ENCODE results near the gene PNPLA6.

PNPLA6 gene

DNA sequence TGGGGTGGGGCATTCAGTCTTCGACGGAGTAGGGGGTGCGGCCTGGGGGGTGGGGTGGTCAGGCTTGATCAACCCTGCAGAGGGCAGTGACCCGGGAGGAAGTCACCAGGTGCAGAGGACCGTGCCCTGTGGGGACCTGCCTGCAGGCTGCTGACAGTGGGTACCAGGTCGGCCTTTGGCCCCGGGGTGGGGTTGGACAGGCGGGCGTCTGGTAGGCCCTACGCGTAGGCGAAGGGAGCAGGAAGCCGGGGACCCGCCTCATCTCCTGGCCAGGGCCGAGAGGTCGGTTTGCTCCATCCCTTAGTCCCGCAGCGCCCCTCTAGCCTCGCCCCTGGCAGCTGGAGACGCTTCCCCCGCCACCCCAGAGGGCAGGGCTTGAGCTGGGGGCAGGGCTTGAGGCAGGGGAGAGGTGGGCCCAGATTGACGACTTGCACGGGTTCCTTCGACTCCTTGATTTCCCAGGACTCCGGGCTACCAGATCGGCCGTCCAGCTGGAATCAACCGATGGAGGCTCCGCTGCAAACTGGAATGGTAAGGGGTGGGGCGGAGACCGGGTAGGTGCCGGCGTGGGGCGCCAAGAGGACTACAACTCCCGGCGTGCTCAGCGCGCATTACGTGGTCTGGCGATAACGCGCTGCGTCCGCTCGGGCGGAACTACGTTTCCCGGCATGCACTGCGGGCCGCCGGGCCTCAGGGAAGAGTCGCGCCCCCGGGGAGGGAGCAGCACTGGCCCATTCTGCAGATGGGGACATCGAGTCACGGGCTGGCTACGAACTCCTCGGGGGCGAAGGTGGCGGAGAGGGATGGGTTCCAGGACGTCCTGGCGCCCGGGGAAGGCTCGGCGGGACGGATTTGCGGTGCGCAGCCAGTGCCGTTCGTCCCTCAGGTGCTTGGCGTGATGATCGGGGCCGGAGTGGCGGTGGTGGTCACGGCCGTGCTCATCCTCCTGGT, at the start of gene PNPLA6:
TSS of gene PNPLA6 (plus strand) at position 671 of the 951 bp plus-strand sequence. CDS start at position 743, 72 bp downstream.
- DNase-seq = peak; percentile 85 to 96

DNA sequence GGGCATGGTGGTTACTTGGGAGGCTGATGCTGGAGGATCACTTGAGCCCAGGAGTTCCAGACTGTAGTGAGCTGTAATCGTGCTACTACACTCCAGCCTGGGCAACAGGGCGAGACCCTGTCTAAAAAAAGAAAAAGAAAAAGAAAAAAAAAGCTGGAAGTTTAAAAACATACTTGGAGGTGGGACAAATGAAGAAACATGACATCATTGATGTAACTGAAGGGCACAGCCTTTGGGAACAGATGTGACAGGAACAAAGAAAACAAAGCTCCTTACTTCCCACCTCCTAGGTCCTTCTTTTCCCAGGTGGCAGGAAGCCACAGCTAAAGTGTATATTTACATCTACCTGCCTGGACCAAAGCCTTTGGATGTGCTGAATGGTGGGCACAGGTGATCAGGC, 48.6 kb upstream of the PNPLA6 start:
- DNase-seq = no peak

DNA sequence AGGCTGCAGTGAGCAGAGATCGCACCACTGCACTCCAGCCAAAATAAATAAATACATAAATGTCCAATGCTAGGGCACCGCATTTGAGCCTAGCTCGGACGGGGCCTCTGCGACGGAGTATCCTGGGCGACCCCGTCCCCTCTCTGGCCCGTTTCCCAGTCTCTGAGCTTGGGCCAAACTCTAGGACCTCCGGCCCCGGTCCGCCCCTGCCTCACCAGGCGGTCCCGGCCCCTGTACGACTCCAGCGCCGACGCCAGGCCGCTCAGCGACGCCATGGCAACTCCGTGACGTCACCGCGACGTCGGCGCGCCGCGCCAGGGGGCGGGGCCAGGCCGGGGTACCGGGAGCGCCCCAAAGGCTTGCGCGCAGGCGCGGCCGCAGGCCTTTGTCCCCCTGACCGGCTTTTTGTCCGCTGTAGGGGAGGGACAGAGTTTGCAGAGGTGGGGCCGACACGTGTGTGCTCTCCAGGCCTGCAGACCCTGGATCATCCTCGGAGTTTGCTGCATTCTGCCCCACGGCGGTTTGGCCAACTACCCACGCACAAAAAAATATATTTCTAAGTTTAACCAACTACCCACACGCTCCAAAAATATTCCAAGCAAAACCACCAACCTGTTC, 46.7 kb upstream of the PNPLA6 start, which contains the start of gene PEX11G:
TSS of gene PEX11G (minus strand) at position 300 of the 618 bp plus-strand sequence. CDS start at position 275, 25 bp downstream.
- peak; percentile 76 to 93 for DNase-seq

DNA sequence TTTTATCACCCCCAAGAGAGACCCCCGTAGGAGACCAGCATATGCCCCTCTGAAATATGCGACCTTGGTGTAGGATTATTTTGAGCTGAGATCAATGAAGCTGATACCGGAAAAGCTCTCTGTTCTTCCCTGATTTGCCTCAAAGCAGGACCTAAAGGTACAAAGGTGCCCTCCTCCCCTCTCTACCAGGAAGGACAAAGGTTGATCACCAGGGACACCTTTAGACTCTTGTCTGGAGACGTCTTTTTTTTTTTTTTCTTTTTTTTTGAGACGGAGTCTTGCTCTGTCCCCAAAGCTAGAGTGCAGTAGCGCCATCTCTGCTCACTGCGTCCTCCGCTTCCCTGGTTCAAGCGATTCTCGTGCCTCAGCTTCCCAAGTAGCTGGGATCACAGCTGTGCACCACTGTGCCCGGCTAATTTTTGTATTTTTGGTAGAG, 45.9 kb upstream of the PNPLA6 start:
- no peak for DNase-seq

DNA sequence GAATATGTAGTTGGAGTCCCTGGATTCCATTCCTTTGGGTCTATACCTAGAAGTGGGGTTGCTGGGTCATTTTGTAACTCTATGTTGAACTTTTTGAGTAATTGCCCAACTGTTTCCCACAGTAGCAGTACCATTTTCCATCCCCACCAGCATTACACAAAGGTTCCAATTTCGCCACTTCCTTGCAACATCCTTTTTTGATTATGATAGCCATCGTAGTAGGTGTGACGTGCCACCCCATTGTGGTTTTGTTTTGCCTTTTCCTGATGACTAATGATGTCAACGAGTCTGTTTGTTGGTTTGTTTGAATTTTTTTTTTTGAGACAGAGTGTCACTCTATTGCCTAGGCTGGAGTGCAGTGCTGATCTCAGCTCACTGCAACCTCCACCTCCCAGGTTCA, 43.4 kb upstream of the PNPLA6 start:
- DNase-seq = peak; percentile 95 to 99

DNA sequence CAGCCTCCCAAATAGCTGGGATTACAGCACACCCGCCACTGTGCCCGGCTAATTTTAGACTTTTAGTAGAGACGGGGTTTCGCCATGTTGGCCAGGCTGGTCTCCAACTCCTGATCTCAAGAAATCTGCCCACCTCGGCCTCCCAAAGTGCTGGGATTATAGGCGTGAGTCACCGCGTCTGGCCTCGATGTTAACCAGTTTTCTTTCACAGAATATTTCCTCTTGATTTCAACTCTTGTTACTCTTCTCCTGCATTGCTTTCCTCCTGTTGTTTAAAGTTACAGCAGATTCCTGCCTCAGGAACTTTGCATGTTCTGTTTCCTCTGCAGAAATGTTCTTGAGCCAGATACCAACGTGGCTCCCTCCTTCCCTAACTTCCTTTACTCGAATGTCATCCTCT, 43.0 kb upstream of the PNPLA6 start:
- peak in 1 of 2 donors; percentile 20 for DNase-seq

DNA sequence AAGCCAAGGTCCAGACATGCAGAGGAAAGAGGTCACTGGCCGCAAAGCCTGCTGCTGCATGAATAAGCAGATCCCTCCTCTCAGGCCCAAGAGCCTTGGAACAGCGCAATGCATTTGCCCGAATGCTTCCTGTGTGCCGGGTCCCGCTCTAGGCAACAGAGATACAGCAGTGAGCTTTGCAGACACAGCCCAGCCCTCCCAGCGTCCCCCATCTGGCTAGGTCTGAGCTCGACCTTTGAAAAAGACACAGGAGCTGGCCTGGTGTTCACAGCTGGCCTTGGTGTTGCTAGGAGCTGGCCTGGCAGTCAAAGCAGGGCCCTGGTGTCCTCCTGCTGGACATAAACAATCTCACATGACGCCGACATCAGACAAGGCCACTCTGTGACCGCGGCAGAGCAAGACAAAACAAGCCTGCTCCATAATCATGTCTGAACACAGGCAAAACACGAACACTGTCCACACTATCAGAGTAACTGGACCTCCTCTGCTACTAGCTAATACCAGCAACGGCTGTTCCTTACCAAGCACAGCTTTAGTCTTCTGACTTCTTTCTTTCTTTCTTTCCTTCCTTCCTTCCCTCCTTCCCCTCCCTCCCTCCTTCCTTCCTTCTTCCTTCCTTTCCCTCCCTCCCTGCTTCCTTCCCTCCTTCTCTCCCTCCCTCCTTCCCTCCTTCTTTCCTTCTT, 41.0 kb upstream of the PNPLA6 start:
- no peak for DNase-seq

DNA sequence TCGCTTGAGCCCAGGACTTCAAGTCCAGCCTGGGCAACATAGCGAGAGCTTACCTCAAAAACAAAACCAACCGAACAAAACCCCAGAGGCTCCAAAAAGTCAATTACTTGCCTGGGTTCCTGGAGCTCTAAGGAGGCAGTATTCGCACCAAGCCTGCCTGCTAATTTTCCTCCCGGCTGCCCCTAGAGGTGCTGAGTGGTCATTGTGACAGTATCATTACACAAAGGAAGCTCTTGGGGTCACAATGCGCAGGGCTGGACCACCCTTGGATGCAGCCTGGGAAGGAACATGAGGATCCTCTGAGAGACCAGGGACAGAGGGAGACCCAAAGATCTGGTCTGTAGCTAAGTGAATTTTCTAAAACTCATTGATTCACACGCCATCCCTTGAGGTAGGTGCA, 38.2 kb upstream of the PNPLA6 start:
- peak in 1 of 2 donors; percentile 32 for DNase-seq

DNA sequence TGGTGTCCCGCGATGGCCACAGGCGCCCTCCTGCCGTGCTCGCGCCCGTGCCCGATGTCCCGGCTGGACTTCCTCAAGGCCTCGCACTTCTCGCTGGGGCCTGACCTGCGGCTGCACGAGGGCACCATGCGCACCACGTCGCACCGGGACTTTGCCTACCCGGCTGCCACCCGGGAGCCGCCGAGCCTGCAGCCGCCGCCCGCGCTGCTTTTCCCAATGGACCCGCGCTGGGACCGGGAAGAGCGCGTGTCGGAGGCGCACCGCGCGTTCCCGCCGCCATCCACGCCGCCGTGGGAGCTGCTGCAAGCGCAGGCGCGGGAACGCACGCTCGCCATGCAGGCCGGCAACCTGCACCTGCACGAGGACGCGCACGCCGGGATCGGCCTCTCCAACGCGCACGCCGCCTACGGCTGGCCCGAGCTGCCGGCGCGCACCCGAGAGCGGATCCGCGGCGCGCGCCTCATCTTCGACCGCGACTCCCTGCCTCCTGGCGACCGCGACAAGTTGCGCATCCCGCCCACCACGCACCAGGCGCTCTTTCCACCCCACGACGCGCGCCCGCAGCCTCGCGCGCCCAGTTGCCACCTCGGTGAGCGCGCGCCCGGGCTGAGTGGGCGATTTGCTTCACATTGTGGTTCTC, 34.6 kb upstream of the PNPLA6 start:
- no peak for DNase-seq

DNA sequence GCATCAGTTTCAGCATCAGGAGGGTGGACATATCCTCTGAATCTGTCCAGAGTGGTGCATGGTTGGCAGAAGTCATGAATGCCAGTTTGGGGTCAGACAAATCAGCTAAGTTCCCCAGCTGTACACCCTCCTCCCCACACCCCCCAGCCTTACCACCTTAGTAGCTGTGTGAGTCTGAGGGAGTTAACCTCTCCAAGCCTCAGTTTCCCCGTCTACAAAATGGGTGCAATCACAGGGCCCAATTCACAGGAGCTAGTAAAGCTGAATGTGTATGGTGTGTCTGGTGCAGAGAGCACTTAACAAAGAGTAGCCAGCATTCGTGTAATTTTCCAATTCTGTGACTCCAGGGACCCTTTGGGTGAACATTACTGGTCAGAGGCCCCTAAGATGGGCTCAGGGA, 33.0 kb upstream of the PNPLA6 start:
- no peak for DNase-seq

DNA sequence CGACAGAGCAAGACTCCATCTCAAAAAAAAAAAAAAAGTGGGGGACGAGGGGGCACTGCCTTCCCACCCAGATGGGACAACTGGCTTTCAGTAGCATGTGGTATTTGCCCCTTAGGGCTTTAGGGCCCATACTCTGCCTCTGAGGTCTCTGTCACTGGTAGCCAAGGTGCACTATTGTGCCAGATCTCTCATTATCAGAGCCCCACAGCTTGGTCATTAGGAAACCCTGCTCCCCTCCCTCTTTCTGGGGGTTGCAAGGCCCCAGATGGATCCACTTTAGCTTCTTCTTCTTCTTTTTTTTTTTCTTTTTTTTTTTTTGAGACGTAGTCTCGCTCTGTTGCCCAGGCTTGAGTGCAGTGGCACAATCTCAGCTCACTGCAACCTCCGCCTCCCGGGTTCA, 30.8 kb upstream of the PNPLA6 start:
- no peak for DNase-seq

DNA sequence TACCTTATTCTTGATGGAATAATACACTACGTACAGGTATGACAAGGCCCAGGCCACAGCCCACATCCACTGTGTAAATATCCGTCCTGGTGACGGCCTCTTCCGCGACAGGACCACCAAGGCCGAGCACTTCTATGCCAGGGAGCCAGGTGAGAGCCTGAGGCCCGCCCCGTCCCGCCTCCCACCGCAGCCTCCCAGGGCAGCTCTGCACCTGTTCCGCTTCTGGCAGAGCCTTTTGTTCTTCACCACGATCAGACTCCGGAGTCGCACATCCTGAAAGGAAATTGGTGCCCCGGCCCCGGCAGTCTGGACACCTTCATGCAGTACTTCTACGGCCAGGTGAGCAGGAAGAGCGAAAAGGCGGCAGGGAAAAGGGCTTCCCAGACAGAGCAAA, 30.2 kb upstream of the PNPLA6 start:
- no peak for DNase-seq

DNA sequence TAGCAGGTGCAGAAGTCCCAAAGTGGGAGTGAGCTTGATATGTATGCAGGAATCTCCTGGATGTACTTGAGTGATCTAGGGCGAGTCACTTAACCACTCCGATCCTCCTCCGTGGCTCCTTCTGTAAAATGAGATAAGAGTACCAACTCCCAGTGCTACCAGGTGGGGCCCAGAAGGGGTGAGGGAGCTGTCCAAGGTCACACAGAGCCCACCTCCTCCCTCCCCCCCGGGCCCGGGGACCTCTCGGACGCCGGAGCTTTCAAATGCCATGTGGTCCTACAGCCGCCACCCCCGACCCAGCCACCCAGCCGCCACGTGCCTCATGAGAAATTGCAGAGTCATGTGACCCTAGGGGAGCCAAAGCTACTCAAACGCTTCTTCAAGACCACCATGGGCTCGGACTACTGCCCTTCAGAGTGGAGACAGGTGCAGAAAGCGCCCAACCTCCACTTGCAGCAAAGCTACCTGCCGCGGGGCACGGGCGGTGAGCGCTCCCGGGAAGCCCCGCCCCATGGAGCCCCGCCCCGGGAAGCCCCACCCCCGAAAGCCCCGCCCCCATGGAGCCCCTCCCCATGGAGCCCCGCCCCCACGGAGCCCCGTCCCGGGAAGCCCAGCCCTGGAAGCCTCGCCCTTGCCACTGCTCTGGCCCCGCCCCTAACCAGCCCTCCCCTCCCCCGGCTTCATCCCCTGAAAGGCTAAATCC, 29.7 kb upstream of the PNPLA6 start:
- no peak for DNase-seq

DNA sequence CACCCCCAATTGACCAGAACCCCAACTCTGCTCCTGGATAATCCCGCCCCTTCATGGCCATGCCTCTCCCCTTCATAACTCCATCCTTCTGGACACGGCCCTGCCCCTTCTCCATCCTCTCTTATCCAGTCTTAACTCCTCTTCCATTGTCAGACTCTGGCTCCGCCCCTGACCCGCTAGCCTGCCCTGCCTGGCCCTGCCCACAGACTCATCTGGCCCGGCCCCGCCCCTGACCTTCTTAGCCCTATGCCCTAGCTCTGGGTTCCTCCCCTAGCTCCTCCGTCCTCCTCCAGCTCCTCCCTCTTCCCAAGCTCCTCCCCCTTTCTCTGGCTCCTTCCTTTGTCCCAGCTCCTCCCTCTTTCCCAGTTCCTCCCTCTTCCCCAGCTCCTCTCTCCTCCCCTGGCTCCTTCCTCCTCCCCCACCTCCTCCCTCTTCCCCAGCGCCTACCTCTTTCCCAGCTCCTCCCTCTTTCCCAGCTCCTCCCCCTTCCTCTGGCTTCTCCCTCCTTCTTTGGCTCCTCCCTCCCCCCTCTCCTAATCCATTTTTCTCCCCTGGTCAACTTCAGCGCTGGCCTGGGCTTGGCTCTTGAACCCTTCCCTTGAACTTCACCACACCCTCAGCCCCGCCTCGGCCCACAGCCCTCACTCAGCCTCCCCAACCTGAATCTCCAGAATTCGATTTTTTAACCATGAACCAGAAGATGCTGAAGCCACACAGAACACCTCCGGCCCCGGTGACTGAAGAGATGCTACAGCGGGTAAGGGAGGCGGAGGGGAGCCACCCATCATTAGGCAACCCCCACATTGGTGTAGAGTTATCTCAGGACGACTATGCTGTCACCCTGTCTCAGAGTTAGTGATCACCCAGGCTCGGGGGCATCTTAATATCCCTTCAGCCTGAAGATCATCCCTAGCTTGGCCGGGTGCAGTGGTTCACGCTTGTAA, 28.9 kb upstream of the PNPLA6 start:
- DNase-seq = peak; percentile 92 to 94

DNA sequence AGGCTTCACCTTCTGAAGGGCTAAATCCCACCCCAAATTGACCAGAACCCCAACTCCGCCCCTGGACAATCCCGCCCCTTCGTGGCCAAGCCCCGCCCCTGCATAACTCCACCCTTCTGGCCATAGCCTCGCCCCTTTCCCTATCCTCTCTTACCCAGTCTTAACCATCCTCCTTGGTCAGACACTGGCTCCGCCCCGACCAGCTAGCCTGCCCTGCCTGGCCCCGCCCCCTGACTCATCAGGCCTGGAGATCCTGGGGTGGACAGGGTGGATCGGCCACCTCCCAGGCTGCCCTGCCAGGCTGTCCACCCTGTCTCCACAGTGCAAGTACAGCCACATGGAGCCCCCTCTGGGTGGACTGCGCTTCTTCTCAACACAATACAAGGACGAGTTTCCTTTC, 27.6 kb upstream of the PNPLA6 start:
- DNase-seq = peak; percentile 80 to 86

DNA sequence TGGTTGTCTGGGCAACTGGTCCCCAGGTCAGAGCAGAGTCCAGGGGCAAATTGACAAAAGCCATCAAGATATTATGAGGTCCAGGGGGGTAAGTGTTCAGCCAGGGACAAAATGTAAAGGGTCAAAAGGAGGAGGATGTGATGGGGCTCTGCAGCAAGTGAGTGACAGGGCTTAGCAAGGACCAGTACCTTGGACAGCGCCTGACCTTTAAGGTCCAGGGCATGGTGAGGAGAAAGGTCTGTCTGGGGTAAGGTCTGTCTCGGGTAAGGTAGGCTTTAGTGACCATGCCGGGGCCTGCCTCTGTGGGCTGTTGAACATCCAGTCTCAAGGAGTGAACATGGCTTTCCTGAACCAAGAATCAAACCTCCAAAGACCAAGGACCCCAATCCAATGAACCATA, 25.9 kb upstream of the PNPLA6 start:
- DNase-seq = no peak

DNA sequence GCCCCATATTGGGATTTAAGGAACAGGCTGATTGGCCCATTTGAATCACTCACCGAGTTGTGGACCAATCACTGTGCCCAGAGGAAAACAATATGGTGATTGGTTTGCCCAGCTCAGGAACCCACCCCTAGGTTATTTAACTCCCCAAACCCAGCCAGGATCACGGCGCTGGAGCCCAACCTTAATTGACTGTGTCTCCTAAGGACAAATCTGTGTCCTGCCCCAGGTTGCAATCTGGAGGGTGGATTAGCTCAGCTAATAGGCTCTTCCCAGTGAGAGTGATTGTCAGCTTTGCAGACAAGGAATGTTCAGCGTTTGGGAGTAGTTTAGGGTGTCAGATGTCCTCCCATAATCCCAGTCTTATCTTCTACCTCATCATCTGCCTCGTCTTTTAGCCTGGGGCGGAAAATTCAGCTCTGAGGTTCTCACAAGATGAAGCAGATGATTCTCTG, 23.1 kb upstream of the PNPLA6 start:
- no peak for DNase-seq

DNA sequence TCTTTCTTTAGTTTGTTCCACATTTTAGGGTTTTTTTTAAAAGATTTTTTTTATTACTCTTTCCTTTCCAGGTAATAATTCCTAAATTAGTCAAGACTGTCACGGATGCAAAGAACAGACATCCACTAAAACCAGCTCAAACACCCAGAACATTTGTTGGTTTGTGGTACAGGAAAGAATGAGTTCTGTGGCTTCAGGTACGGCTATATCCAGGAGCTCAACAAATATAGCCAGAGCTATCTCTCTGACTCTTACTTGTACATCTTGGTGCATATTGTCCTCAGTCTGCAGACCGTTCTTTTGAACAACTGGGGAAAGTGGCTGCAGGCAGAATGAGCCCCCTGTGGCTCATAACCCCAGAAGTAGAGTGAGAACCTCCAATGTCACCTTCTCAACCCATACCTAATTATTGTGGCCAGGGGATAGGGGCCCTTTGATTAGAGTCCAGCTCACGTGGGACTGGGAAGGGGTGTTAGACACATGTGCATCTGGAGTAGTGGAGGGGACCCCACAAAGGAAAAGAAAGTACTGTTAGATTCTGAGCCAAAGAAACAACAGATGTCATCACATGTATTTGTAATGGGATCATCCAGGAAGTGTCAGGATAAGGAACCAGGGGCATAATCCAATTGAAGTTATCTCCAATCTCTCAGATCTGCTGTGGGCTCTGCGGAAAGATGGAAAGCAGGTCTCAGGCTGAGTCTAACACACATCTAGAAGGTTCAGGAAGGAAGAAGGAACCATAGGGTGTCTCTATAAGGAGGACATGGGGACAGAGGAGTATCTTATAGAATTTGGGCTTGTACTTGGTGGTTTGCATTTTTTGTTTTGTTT, 21.5 kb upstream of the PNPLA6 start:
- no peak for DNase-seq

DNA sequence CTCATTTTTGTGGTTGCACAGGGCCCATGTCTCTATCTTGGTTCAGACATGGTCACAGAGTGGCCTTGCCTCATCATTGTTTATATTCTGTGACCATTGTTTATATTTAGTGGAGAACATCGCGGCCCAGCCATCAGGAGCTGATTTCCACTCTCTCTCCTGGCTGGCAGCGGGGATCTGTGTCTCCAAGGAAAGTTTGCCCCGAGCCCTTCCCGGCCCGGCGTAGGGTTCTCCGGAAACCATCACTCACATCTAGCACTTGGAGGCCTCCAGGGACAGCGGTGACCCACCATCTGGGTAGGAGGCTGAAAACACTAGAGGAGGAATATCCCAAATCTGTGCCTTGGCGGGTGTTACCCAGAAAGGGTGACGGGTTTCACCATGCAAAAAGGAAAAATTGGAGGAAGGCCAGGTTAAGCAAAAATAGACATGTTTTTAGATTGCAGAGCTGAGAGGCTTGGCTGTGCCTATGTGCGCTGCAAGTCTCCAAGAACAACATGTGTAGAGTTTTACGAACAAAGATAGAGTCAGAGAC, 20.3 kb upstream of the PNPLA6 start:
- no peak for DNase-seq

DNA sequence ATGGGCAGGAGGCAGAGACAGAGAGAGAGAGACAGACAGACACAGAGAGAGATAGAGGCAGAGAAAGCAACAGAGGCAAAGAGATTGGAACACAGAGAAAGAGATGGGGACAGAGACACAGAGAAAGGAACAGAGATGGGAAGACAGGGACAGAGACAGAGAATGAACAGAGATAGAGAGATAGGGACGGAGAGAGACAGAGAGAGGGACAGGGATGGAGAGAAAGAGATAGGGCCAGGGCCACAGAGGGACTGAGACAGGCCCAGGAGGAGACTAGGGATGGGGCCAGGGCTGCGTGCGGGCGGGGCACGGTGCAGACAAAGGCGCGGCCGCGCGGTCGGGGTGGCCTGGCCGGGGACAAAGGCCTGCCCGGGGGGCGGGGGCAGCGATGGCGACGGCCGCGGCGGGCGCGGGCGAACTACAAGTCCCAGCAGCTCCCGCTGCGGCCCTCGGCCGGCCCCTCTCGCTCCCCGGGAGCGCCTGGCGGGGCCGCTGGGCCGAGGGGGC, 19.8 kb upstream of the PNPLA6 start, which contains the start of gene ZNF358:
TSS of gene ZNF358 (plus strand) at position 459 of the 507 bp plus-strand sequence. CDS start 3,140 bp downstream, outside the sequence.
- DNase-seq = no peak

Measured in inflammatory macrophage treated with lipopolysaccharide for 1 hour (primary cell).